T-helper 2 cell treated with Interferon-gamma antibody and Interleukin-4, amounts not matched to agents 5 μg/mL and 100 μg/mL, for 36 hours (primary cell): ENCODE data around the gene SLC6A1.

ENCODE experiments used
- DNase-seq: peaks from one replicate; pipeline ENCODE4 v3.0.0; 2021; ENCODE audit warnings: low spot score
- H3K27ac Mint-ChIP-seq: one replicate; pipeline ENCODE4 v1.8.0; 2021; ENCODE audit warnings: mild to moderate bottlenecking, mixed read lengths
- H3K27me3 Mint-ChIP-seq: one replicate; pipeline ENCODE4 v1.8.0; 2021; ENCODE audit warnings: low read depth, mixed read lengths
- H3K36me3 Mint-ChIP-seq: one replicate; pipeline ENCODE4 v1.8.0; 2021; ENCODE audit warnings: low read depth, mixed read lengths
- H3K4me1 Mint-ChIP-seq: one replicate; pipeline ENCODE4 v1.8.0; 2021; ENCODE audit warnings: low read depth, mixed read lengths
- H3K4me3 Mint-ChIP-seq: one replicate; pipeline ENCODE4 v1.8.0; 2022; ENCODE audit warnings: mild to moderate bottlenecking, moderate library complexity, mixed read lengths
- H3K9me3 Mint-ChIP-seq: one replicate; pipeline ENCODE4 v1.8.0; 2021; ENCODE audit warnings: mixed read lengths

Gene SLC6A1

DNA sequence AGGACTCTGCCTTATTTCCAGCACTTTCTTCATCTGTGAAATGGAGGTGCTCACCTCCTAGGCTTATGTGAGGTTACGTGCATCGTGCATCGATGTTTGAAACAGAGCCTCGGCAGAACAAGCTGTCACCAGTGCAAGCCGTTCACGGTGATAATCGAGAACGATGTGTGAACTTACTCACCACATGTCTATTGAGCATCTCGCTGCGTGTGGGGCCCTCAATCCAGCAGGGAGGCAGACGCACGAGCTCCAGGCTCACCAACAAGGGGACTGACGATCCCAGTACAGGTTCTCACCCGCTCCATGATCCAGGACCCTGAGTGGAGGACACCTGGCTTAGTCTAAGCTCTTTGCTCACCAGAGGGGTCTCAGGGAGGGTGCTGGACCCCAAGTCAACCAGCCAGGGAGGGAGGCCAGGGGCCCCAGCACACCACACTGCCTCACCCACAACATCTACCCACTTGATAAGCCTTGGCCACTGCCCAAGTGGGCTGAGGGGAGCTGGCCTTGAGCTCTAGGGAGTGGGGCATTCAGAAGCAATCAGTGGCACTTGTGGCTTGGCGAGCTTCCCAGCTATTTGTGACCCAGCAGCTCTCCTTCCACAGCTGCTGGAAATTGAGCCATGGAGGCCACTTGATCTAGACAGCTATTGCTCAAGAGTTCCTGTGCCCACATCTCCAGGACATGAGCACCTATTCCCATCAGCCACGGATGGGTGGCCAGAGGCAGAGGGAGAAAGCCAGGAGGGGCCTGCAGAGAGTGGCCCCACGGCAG, 34.4 kb upstream of the SLC6A1 start:
- no peaks in the 10 kb centered on the region for H3K9me3 Mint-ChIP-seq
- no peaks in the 10 kb centered on the region for H3K4me1 Mint-ChIP-seq
- no peaks in the 10 kb centered on the region for H3K27me3 Mint-ChIP-seq
- H3K36me3 Mint-ChIP-seq = no peaks in the 10 kb centered on the region
- no peak for DNase-seq
- H3K4me3 Mint-ChIP-seq = no peak overlapping the region
- no peak overlapping the region for H3K27ac Mint-ChIP-seq

DNA sequence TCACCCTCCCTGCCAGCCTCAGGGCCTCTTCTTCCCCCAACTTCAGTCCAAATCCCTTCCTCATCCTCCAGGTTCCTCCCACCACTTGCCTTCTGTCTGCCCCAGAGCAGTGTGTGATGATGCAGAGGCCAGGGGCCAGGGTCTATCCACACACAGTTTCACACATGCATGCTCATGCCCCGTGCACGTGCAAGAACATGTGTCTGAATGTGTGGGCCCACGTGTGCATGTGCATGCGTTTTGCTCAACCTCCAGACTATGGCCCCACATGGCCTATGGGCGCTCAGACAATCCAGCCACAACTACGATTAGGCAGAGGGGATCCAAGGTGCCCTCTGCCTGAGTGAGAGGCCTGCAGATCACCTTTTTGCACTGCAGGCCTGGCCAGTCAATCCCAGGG, 32.3 kb upstream of the SLC6A1 start:
- H3K36me3 Mint-ChIP-seq = no peaks in the 10 kb centered on the region
- no peaks in the 10 kb centered on the region for H3K4me1 Mint-ChIP-seq
- H3K4me3 Mint-ChIP-seq = no peak overlapping the region
- no peak overlapping the region for H3K27ac Mint-ChIP-seq
- H3K27me3 Mint-ChIP-seq = no peaks in the 10 kb centered on the region
- DNase-seq = no peak
- H3K9me3 Mint-ChIP-seq = no peaks in the 10 kb centered on the region

GRCh38 chr3:10961921-10962320, 30.6 kb upstream of the SLC6A1 start:
- no peaks in the 10 kb centered on the region for H3K4me1 Mint-ChIP-seq
- no peak for DNase-seq
- H3K4me3 Mint-ChIP-seq = no peak overlapping the region
- no peaks in the 10 kb centered on the region for H3K27me3 Mint-ChIP-seq
- no peaks in the 10 kb centered on the region for H3K36me3 Mint-ChIP-seq
- no peak overlapping the region for H3K27ac Mint-ChIP-seq
- no peaks in the 10 kb centered on the region for H3K9me3 Mint-ChIP-seq

DNA sequence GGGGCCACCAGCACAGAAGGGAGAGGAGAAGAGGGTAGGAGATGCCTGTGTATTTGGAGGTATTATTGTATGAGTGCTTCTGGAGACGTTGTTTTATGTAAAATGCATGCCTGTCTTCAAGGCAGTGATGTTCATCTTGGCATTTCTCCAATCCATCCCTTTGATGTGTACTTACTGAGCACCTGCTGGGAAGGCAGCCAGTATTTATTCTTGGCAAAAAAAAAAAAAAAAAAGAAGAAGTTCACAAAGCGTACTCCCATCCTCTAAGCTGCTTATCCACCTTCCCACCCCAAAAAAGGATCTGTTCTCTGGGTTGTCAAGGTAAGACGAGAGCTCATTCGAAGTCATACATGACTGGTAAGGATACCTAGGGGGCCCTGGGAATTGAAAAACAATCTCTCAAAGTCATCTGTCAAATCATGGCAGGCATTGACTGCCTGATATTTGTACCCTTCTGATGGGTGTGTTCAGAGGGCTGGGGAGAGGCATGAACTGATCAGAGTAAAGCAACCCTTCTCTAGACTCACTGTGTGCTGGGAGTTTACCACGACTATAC, 30.0 kb upstream of the SLC6A1 start:
- H3K36me3 Mint-ChIP-seq = no peaks in the 10 kb centered on the region
- H3K9me3 Mint-ChIP-seq = no peaks in the 10 kb centered on the region
- no peaks in the 10 kb centered on the region for H3K4me1 Mint-ChIP-seq
- no peaks in the 10 kb centered on the region for H3K27me3 Mint-ChIP-seq
- no peak overlapping the region for H3K27ac Mint-ChIP-seq
- H3K4me3 Mint-ChIP-seq = no peak overlapping the region
- no peak for DNase-seq

DNA sequence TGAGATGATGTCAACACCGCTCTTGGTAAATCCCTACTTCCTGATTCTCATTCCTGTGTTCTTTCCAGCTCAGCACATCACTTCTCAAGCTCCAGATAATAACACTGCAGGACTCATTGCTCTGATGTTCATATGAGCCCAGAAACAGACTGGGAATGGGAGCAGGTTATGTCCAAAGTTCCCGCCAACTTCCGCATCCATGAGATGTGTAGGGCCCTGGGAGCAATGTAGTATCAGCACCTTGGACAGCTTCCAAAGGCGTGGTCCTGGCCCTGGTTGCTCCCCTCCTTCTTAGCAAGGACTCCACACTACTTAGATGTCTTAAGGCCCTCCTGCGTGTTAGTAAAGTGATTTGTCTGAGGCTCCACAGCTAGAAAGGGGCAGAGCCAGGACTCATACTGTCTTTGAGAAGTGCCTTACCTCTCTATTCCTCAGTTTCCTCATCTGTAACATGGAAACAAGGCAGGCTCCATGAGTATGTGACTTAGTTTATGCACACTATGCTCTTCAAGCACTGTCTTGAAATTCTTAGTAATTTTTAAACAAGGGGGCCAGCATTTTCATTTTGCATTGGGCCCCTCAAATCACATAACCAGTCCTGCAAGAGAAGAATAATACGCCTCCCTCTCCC, 27.9 kb upstream of the SLC6A1 start:
- H3K27me3 Mint-ChIP-seq = no peaks in the 10 kb centered on the region
- H3K4me3 Mint-ChIP-seq = no peak overlapping the region
- no peaks in the 10 kb centered on the region for H3K9me3 Mint-ChIP-seq
- H3K4me1 Mint-ChIP-seq = no peaks in the 10 kb centered on the region
- DNase-seq = no peak
- no peaks in the 10 kb centered on the region for H3K36me3 Mint-ChIP-seq
- H3K27ac Mint-ChIP-seq = no peak overlapping the region

DNA sequence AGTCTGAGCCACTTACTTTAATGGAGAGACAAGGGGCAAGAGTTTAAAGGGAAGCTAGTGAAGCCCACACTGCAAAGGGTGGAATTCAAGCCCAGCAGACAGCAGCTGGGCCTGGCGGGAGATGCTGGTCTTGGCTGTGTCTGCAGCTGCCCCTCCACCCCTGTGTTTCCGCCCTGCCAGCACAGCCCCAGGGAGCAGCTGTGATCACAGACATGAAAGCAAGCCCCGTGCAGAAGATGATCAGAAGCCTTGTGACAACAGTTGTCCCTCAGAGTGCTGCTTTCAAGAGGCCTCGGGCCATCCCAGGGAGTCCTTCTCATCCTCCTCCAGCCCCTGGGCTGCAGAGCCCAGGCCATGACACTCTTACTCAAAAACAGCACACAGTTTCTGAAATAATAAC, 24.1 kb upstream of the SLC6A1 start:
- Mint-ChIP-seq H3K4me3 (no peak overlapping the region), H3K9me3 (no peaks in the 10 kb centered on the region), H3K4me1 (no peaks in the 10 kb centered on the region), H3K27me3 (no peaks in the 10 kb centered on the region), H3K27ac (no peak overlapping the region), H3K36me3 (no peaks in the 10 kb centered on the region)
- DNase-seq = no peak

DNA sequence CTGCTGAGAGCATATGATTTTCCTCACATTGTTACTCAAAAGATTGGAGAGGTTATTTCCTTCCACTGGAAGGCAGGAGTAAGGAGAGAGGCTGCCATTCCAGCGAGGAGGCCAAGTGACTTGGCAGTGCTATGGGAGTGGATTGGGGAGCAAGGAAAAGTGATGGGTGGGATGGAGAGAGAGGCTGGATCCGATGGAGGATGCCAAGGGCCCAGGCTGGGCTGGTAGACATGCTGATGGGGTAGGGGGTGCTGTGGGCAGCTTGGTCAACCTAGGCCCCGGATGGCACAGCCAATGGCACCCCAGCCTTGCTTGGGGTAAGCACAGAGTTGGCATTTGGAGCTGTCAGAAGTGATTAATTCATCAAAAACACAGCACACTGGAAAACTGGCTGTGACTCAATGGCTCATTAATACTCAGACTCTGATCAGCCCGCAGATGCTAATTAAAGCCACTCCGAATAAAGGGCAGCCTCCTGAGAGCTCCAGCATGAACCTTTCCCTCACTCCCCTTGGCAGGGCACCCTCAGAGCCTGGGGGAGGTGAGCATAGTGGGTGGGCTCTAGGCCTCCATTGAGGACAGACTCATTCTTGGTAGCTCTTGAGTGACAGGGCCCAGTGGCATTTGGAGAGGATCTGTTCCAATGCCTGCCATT, 22.1 kb upstream of the SLC6A1 start:
- no peaks in the 10 kb centered on the region for H3K36me3 Mint-ChIP-seq
- no peak overlapping the region for H3K27ac Mint-ChIP-seq
- H3K9me3 Mint-ChIP-seq = no peaks in the 10 kb centered on the region
- DNase-seq = no peak
- no peaks in the 10 kb centered on the region for H3K4me1 Mint-ChIP-seq
- no peak overlapping the region for H3K4me3 Mint-ChIP-seq
- peaks cover 2% of the 10 kb centered on the region for H3K27me3 Mint-ChIP-seq

DNA sequence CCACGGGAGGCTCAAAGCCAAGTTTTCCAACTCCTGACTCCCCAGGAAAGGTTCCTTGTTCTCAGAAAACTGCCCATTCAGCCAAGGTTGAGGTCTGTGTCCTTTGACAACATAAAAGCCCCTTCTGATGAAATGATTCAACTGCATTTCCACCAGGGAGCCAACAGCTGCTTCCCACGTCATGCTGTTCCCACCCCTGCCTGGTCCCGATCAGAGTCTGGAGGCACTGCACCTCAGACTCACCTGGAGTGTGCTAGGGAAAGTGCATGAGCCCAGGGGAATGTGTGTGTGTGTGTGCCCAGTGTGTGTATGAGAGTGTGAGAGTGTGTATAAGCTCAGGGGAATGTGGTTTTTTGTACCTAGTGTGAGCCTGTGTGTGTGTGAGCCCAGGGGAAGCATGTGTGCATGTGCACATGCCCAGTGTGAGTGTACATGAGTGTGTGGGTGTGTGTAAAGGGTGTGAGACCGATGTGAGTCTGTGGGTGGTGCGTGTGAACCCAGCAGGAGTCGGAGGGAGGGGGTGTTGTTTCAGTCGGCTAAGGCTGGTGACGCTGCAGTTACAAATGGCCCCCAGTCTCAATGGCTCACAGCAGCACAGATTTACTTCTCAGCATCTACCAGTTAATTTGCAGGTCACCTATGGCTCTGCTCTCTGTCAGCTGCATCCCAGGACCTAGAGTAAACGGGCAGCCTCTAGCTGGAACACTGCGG, 20.3 kb upstream of the SLC6A1 start:
- Mint-ChIP-seq H3K27ac (no peak overlapping the region), H3K9me3 (no peaks in the 10 kb centered on the region), H3K4me3 (no peak overlapping the region), H3K4me1 (no peaks in the 10 kb centered on the region), H3K36me3 (no peaks in the 10 kb centered on the region), H3K27me3 (peaks cover 2% of the 10 kb centered on the region)
- DNase-seq = no peak

DNA sequence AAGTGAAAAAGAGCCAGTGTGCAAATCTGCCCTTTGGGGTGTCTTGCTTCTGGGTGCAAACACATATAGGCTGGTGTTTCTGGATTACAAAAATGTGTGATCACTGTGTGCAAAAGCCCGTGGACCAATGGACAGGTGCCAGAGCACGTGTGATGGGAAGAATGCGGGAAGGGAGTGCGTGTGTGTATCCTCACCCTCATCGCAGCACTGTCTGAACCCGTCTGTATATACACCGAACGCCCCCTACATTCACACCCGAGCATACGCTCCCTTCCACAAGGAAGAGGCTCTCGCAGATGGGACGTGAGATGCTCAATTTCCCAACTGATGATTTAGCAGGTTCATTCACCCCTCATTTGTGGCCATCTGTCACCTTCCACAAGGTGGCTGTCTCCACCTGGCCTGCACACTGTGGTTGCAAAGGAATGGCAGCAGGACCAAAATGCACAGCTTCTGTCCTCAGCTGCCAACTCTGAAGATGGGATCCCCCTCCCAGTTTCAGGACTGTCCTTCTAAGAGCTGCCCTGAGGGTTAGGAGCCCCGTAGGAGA, 19.4 kb upstream of the SLC6A1 start:
- Mint-ChIP-seq H3K27ac (no peak overlapping the region), H3K27me3 (peaks cover 2% of the 10 kb centered on the region)
- no peak for DNase-seq

DNA sequence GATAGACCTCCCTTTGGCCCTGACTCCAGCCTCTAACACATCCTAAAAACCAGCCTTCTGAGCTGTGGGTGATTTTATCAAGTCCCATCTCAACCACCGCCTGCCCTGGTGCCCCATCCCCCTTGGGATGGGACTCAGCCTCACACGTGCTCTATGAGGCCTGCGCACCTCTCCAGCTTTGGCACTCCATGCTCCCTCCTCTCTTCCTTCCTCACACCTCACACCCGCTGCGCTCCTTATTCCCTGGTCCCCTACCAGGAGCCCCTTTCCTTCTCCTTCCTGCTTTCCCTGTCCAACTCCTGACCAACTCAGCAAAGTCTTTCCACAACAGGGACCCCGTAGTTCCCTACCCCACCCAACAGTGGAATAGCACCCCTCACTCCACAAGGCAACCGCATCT, 18.4 kb upstream of the SLC6A1 start:
- no peak for DNase-seq

More for the DNA sequence above, 19.4 kb upstream of the SLC6A1 start:
- H3K4me3 Mint-ChIP-seq = no peak overlapping the region
- no peaks in the 10 kb centered on the region for H3K4me1 Mint-ChIP-seq
- H3K36me3 Mint-ChIP-seq = no peaks in the 10 kb centered on the region
- H3K9me3 Mint-ChIP-seq = no peaks in the 10 kb centered on the region

DNA sequence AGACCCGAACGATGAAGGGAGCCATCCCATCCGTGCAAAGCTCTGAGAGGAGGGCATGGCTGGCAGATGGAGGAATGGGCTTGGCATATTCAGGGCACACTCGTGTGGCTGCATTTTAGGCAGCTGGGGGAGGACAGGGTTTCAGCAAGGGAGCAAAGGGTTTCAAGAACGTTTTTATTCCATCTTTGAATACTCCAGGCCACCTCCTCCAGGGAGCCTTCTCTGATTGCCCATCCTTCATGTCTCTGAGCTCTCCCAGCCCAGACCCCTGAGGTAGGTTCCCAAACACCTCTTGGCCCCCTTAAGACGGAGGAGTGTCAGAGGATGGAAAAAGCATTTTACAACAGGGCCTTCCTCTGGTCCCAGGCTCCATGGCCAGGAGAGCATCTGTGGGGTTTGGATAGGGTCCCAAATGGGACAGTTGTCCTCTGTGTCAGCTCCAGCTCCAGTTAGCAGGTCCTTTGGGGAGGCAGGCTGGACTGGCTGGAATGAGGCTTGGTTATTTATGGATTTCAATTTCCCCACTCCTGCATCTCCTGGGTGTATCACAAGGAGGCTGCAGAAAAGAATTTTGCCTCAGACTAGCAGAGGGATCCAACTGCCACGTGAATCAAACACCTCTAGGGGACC, 17.7 kb upstream of the SLC6A1 start:
- Mint-ChIP-seq H3K4me3 (no peak overlapping the region), H3K27ac (no peak overlapping the region), H3K36me3 (no peaks in the 10 kb centered on the region), H3K27me3 (peaks cover 2% of the 10 kb centered on the region), H3K9me3 (no peaks in the 10 kb centered on the region), H3K4me1 (no peaks in the 10 kb centered on the region)
- no peak for DNase-seq

More for the DNA sequence above, 18.4 kb upstream of the SLC6A1 start:
- H3K9me3 Mint-ChIP-seq = no peaks in the 10 kb centered on the region
- no peak overlapping the region for H3K27ac Mint-ChIP-seq
- H3K27me3 Mint-ChIP-seq = peaks cover 2% of the 10 kb centered on the region
- H3K36me3 Mint-ChIP-seq = no peaks in the 10 kb centered on the region
- H3K4me1 Mint-ChIP-seq = no peaks in the 10 kb centered on the region
- H3K4me3 Mint-ChIP-seq = no peak overlapping the region

DNA sequence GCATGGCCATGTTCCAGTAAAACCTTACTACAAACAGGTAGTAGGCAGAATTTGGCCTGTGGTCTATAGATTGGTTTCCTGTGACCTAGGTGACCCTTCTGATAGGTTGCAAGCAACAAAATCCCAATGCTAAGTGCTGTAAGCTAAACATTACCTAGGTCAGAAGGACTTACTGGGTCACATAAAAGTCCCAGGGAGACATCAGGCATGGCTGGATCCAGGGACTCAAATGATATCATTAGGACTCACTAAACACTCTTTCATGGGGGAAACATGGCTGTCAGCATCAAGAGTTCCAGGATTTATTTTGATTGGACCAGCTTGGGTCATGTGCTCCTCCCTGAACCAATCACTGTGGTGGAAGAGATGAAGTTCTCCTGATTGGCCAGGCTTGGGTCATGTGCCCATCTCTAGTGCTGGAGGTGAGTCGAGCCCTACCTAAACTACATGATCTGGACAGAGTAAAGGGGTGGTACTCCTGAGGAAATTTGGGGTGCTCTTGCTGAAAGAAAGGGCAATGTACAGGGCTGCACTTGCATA, 16.8 kb upstream of the SLC6A1 start:
- Mint-ChIP-seq H3K27me3 (peaks cover 2% of the 10 kb centered on the region), H3K4me3 (no peak overlapping the region), H3K4me1 (no peaks in the 10 kb centered on the region), H3K36me3 (no peaks in the 10 kb centered on the region), H3K27ac (no peak overlapping the region), H3K9me3 (no peaks in the 10 kb centered on the region)
- DNase-seq = no peak

GRCh38 chr3:10976770-10977169, 15.8 kb upstream of the SLC6A1 start:
- no peaks in the 10 kb centered on the region for H3K9me3 Mint-ChIP-seq
- no peaks in the 10 kb centered on the region for H3K36me3 Mint-ChIP-seq
- no peaks in the 10 kb centered on the region for H3K4me1 Mint-ChIP-seq
- no peak overlapping the region for H3K27ac Mint-ChIP-seq
- H3K27me3 Mint-ChIP-seq = peaks cover 2% of the 10 kb centered on the region
- no peak for DNase-seq
- no peak overlapping the region for H3K4me3 Mint-ChIP-seq
